ENCODE results near the gene LCN1. TPM values are rescaled to one million over a fixed set of nuclear protein-coding genes. Genes with fewer than 3 reads are reported as not detected.

The LCN1 gene
- total and polyA plus RNA-seq, 3 donors from 2014 or later, result 2.7 TPM; not detected in 2

GRCh38 chr9:135562235-135562745 is 41.0 kb downstream of the LCN1 start:
- Histone ChIP-seq H3K36me3 (ENCODE audit: low read depth, missing control alignments) (no peaks in the 10 kb centered on the region), H3K9me3 (no peaks in the 10 kb centered on the region), H3K4me1 (no peaks in the 10 kb centered on the region), H3K27ac (no peak overlapping the region), H3K27me3 (no peaks in the 10 kb centered on the region), H3K4me3 (no peak overlapping the region)
- intact Hi-C loops (cut with DNase I; ENCODE audit: low total_unique reads), result no loop called here
- TF ChIP-seq POLR2A (IDR thresholded peaks at IDR 0.05) (no peak), CTCF (IDR thresholded peaks at IDR 0.05) (no peak)
- no peak for DNase-seq
- WGBS, 2 donors, result 85 to 90% methylated on average over 13 to 17 of the region's 17 CpGs

GRCh38 chr9:135563039-135563476 is 41.8 kb downstream of the LCN1 start:
- Histone ChIP-seq H3K4me3 (no peak overlapping the region), H3K36me3 (ENCODE audit: low read depth, missing control alignments) (no peaks in the 10 kb centered on the region), H3K9me3 (no peaks in the 10 kb centered on the region), H3K4me1 (no peaks in the 10 kb centered on the region), H3K27me3 (no peaks in the 10 kb centered on the region), H3K27ac (no peak overlapping the region)
- intact Hi-C loops (cut with DNase I; ENCODE audit: low total_unique reads), result no loop called here
- TF ChIP-seq POLR2A (IDR thresholded peaks at IDR 0.05) (no peak), CTCF (IDR thresholded peaks at IDR 0.05) (no peak)
- 87 to 100% methylated on average over 1 of the region's 1 CpG for WGBS, 2 donors
- DNase-seq, result no peak

GRCh38 chr9:135563858-135564257 is 42.6 kb downstream of the LCN1 start:
- intact Hi-C loops (cut with DNase I; ENCODE audit: low total_unique reads), result no loop called here
- TF ChIP-seq CTCF (IDR thresholded peaks at IDR 0.05) (no peak), POLR2A (IDR thresholded peaks at IDR 0.05) (no peak)
- WGBS, 2 donors, result 61 to 67% methylated on average over 12 of the region's 12 CpGs
- no peaks in the 10 kb centered on the region for H3K36me3 ChIP-seq (ENCODE audit: low read depth, missing control alignments)
- no peaks in the 10 kb centered on the region for H3K27me3 ChIP-seq
- H3K4me3 ChIP-seq, result no peak overlapping the region
- no peaks in the 10 kb centered on the region for H3K4me1 ChIP-seq
- no peak for DNase-seq
- no peaks in the 10 kb centered on the region for H3K9me3 ChIP-seq
- no peak overlapping the region for H3K27ac ChIP-seq

- Histone ChIP-seq H3K27ac (no peak overlapping the region), H3K9me3 (no peaks in the 10 kb centered on the region), H3K36me3 (ENCODE audit: low read depth, missing control alignments) (no peaks in the 10 kb centered on the region), H3K4me1 (no peaks in the 10 kb centered on the region), H3K4me3 (no peak overlapping the region), H3K27me3 (no peaks in the 10 kb centered on the region)
- intact Hi-C loops (cut with DNase I; ENCODE audit: low total_unique reads), result no loop called here
- DNase-seq, result no peak
- 75 to 76% methylated on average over 2 to 9 of the region's 9 CpGs for WGBS, 2 donors
- no peak for TF ChIP-seq CTCF (IDR thresholded peaks at IDR 0.05)
- no peak for TF ChIP-seq POLR2A (IDR thresholded peaks at IDR 0.05)
Observed at GRCh38 chr9:135565141-135565628, 43.9 kb downstream of the LCN1 start.

GRCh38 chr9:135565636-135566035 is 44.4 kb downstream of the LCN1 start:
- Histone ChIP-seq H3K36me3 (ENCODE audit: low read depth, missing control alignments) (no peaks in the 10 kb centered on the region), H3K4me3 (no peak overlapping the region), H3K27me3 (no peaks in the 10 kb centered on the region), H3K4me1 (no peaks in the 10 kb centered on the region), H3K27ac (no peak overlapping the region), H3K9me3 (no peaks in the 10 kb centered on the region)
- intact Hi-C loops (cut with DNase I; ENCODE audit: low total_unique reads), result no loop called here
- DNase-seq, result no peak
- 62 to 74% methylated on average over 8 of the region's 8 CpGs for WGBS, 2 donors
- TF ChIP-seq CTCF (IDR thresholded peaks at IDR 0.05) (no peak), POLR2A (IDR thresholded peaks at IDR 0.05) (no peak)
